Prostate gland (tissue), 2 donors: ENCODE measurements around the gene BCAN. TPM values are rescaled to one million over a fixed set of nuclear protein-coding genes. Genes with fewer than 3 reads are reported as not detected.

Experiments used
- DNase-seq: peaks from one replicate; pipeline ENCODE4 v3.0.0-alpha.2; 2019; ENCODE audit warnings: low spot score
- H3K27ac ChIP-seq, 2 donors: fragments of 200-600 bp; sonication (generic); 2 replicates each; pipeline ENCODE4 v1.5.1; 2017 to 2019
- H3K27me3 ChIP-seq: fragments of 200-600 bp; sonication (generic); replicated peaks from 2 replicates; pipeline ENCODE4 v1.5.1; 2019; ENCODE audit not compliant: insufficient read depth
- H3K36me3 ChIP-seq, 2 donors: fragments of 200-600 bp; sonication (generic); 1 replicate in 1 of 2; 2 replicates in 1 of 2; pipeline versions ENCODE4 v1.5.1 to v1.8.1; 2017 to 2019
- H3K4me1 ChIP-seq: fragments of 200-600 bp; sonication (generic); replicated peaks from 2 replicates; pipeline ENCODE4 v1.5.1; 2019
- H3K4me3 ChIP-seq, 2 donors: fragments of 200-600 bp; sonication (generic); 2 replicates each; pipeline ENCODE4 v1.5.1; 2017 to 2019
- H3K9me3 ChIP-seq: fragments of 200-600 bp; sonication (generic); 2 replicates; pipeline ENCODE4 v1.5.1; 2017
- CTCF ChIP-seq, 4 experiments: fragments of 200-600 bp in 2 of 4; fragments of 450-650 bp in 2 of 4; sonication (generic) in 2 of 4; IDR thresholded peaks; 1 replicate in 3 of 4; 2 replicates in 1 of 4; pipeline ENCODE4 v1.5.1; 2016 to 2019; ENCODE audit warnings: antibody characterized with exemption in 4 of 4, mild to moderate bottlenecking in 2 of 4, moderate library complexity in 2 of 4
- POLR2A ChIP-seq: fragments of 450-650 bp; IDR thresholded peaks from one replicate; pipeline ENCODE4 v1.6.1; 2016; ENCODE audit warnings: antibody characterized with exemption, mild to moderate bottlenecking
- POLR2AphosphoS5 ChIP-seq: sonication (generic); formaldehyde crosslinking; IDR thresholded peaks from one replicate; pipeline ENCODE4 v1.6.1; 2017; ENCODE audit warnings: antibody characterized with exemption
- WGBS: methylation state at CpG from one replicate; pipeline ENCODE4 v1.1.5; 2018; 5-methylcytosine and 5-hydroxymethylcytosine counted together
- intact Hi-C: fragments of 100-400 bp; cut with DNase I; formaldehyde crosslinking; loops from one replicate; pipeline ENCODE4 v1.14.2; 2022
- total RNA-seq, 2 donors: library from RNA; depleted of rRNA; stranded (reverse); fragments of >200 nt; gene quantifications; one replicate each; pipeline ENCODE4 v1.1.0, GENCODE V29; 2016

The BCAN gene
- total RNA-seq, 2 donors from 2014 or later, result 4.9 TPM; not detected in 1

- H3K27ac ChIP-seq, result peak overlapping the region; percentile 60 to 74
Observed at GRCh38 chr1:156675210-156676113, 33.5 kb downstream of the BCAN start.

DNA sequence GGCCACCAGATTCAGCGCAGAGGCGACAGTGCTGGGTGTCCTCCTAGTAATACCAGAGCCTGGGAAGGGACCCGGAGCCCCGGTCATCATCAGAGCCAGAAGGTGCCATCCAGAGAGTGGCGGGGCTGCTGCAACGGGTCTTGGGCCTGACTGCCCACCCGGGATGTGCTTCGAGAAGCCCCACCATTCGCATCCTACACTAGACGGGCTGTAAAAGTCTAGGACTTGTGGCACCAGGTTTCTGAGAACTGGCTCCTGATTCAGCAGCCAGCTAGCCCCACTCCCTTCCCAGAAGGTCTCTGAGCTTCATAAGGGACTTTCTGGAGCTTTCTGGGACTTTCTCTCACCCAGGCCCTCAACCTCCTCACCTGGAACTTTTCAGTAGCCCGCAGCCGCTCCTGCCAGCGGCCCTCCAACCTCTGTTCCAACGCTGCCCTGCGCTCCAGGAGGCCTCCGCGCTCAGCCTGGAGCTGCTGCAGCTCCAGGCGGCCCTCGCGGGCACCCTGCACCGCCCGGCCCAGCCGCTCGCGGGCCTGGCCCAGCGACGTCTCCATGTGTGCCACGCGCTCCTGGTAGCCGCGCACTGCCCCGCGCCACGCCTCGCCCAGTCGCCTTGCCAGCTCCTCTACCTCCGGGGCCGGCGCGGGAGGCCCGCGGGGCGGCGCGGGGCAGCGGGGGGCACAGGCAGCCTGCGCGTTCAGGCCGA is 34.4 kb downstream of the BCAN start:
- peaks cover 4% of the 10 kb centered on the region for H3K4me1 ChIP-seq
- H3K36me3 ChIP-seq, result no peaks in the 10 kb centered on the region
- no peak for TF ChIP-seq CTCF (IDR thresholded peaks at IDR 0.05)
- TF ChIP-seq POLR2A, result no peak
- TF ChIP-seq POLR2AphosphoS5, result no peak
- intact Hi-C loops, result no loop called here
- H3K4me3 ChIP-seq, result peak overlapping the region; percentile 27 to 33
- H3K9me3 ChIP-seq, result no peaks in the 10 kb centered on the region
- H3K27me3 ChIP-seq, result peaks cover 5% of the 10 kb centered on the region
- DNase-seq, result no peak
- H3K27ac ChIP-seq, result peak overlapping the region; percentile 60 to 74
- WGBS, result 16% methylated on average over 42 of the region's 49 CpGs

More at GRCh38 chr1:156675210-156676113, 33.5 kb downstream of the BCAN start:
- peaks cover 5% of the 10 kb centered on the region for H3K27me3 ChIP-seq
- intact Hi-C loops, result no loop called here
- DNase-seq, result no peak
- no peaks in the 10 kb centered on the region for H3K36me3 ChIP-seq
- TF ChIP-seq CTCF (IDR thresholded peaks at IDR 0.05) (no peak), POLR2A (no peak)
- no peaks in the 10 kb centered on the region for H3K9me3 ChIP-seq
- H3K4me3 ChIP-seq, result peak overlapping the region; percentile 27 to 33
- H3K4me1 ChIP-seq, result peaks cover 4% of the 10 kb centered on the region
- 59% methylated on average over 16 of the region's 18 CpGs for WGBS

GRCh38 chr1:156676820-156677615 is 35.1 kb downstream of the BCAN start, which contains the start of gene NES:
NES (minus strand) TSS chr1:156677407; CDS start chr1:156677264, 143 bp downstream.
- DNase-seq, result no peak
- 1% methylated on average over 66 of the region's 70 CpGs for WGBS
- intact Hi-C loops, result no loop called here

More at GRCh38 chr1:156676820-156677615, 35.1 kb downstream of the BCAN start, which contains the start of gene NES:
- peak within 1 kb of the TSS; percentile 27 to 33 for H3K4me3 ChIP-seq
- H3K27ac ChIP-seq, result peak within 1 kb of the TSS; percentile 60 to 74
- TF ChIP-seq POLR2AphosphoS5 (peak; percentile 27), CTCF (IDR thresholded peaks at IDR 0.05) (no peak)
- H3K9me3 ChIP-seq, result no peaks in the 10 kb centered on the region
- H3K27me3 ChIP-seq, result peaks cover 5% of the 10 kb centered on the region
- peaks cover 4% of the 10 kb centered on the region for H3K4me1 ChIP-seq
- H3K36me3 ChIP-seq, result no peaks in the 10 kb centered on the region
